HG03442 (cell line): ENCODE results near the gene VWA8.
"Not testable (repeated sequence)": the region's sequence is repeated elsewhere in the genome, so short reads cannot be mapped to it uniquely, and the experiment has no call there.

Experiments used
- ATAC-seq: cut with Tn5 transposase; IDR thresholded peaks from one replicate; pipeline ENCODE4 v1.9.1; 2021; ENCODE audit warnings: mild to moderate bottlenecking, moderate library complexity; ENCODE audit not compliant: unreplicated experiment

VWA8 gene

GRCh38 chr13:41811588-41812021 lies 149.3 kb downstream of the VWA8 start:
- ATAC-seq = peak; percentile 71

- no peak for ATAC-seq
These were observed 150.9 kb downstream of the VWA8 start for GRCh38 chr13:41809962-41810361.

GRCh38 chr13:41803445-41803735 lies 157.5 kb downstream of the VWA8 start:
- not testable (repeated sequence) for ATAC-seq

- no peak for ATAC-seq
These were observed 158.0 kb downstream of the VWA8 start for GRCh38 chr13:41802684-41803444.

- no peak for ATAC-seq
These were observed 158.7 kb downstream of the VWA8 start for GRCh38 chr13:41802043-41802683.

GRCh38 chr13:41791056-41791455 lies 169.9 kb downstream of the VWA8 start:
- no peak for ATAC-seq

GRCh38 chr13:41788552-41788951 lies 172.4 kb downstream of the VWA8 start:
- no peak for ATAC-seq

- ATAC-seq = no peak
These were observed 175.3 kb downstream of the VWA8 start for GRCh38 chr13:41785402-41786172.

GRCh38 chr13:41782086-41782485 lies 178.8 kb downstream of the VWA8 start:
- no peak for ATAC-seq

- ATAC-seq = no peak
These were observed 179.9 kb downstream of the VWA8 start for GRCh38 chr13:41780715-41781706.

GRCh38 chr13:41775251-41775650 lies 185.7 kb downstream of the VWA8 start:
- no peak for ATAC-seq

- no peak for ATAC-seq
These were observed 186.2 kb downstream of the VWA8 start for GRCh38 chr13:41774605-41775218.

- no peak for ATAC-seq
These were observed 193.1 kb downstream of the VWA8 start for GRCh38 chr13:41767801-41768200.

GRCh38 chr13:41766439-41766838 lies 194.5 kb downstream of the VWA8 start:
- no peak for ATAC-seq

GRCh38 chr13:41765813-41766212 lies 195.1 kb downstream of the VWA8 start:
- no peak for ATAC-seq

GRCh38 chr13:41765020-41765419 lies 195.9 kb downstream of the VWA8 start:
- no peak for ATAC-seq

- no peak for ATAC-seq
These were observed 196.4 kb downstream of the VWA8 start for GRCh38 chr13:41764558-41764957.

GRCh38 chr13:41763782-41764181 lies 197.1 kb downstream of the VWA8 start:
- no peak for ATAC-seq

GRCh38 chr13:41762796-41763195 lies 198.1 kb downstream of the VWA8 start:
- ATAC-seq = no peak

GRCh38 chr13:41756198-41756880 lies 204.6 kb downstream of the VWA8 start:
- no peak for ATAC-seq
